GM08714 (cell line): ENCODE data around the gene NDNF.

Experiments
- H3K4me3 ChIP-seq: fragments of 200-500 bp; sonication (Bioruptor generic); 2 replicates; pipeline ENCODE4 v1.5.1; 2014; ENCODE audit warnings: mild to moderate bottlenecking, low read length, inconsistent platforms
- ZNF274 ChIP-seq: IDR thresholded peaks from 2 replicates; pipeline ENCODE4 v1.6.1; 2012; ENCODE audit warnings: mild to moderate bottlenecking, low read depth, low read length

NDNF gene

GRCh38 chr4:121014544-121014943, 57.8 kb downstream of the NDNF start:
- no peak for TF ChIP-seq ZNF274

DNA sequence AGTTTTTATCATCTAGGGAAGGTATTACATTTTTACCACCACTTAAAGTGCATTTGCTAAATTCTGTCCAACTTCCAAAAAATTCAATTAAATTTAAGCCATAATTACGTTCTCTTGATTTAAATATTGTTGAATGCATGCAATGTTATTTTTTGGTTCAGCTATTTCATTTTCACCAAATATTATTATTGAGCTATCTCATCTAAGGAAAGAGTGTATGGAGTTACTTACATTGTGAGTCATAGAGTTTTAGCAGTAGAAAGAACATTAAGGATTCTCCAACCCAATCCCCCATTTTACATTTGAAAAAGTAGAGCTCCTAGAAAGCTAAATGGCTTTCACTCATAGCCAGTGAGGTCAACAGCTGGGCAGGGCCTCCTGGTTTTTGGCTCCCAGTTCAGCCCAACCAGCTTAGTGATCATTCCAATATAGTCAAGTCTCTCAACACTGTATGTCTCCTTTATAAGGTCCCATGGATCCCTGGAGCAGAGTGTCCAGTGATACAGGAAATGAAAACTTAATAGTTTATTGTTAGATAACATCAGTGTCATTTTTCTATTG, 60.5 kb downstream of the NDNF start:
- H3K4me3 ChIP-seq = no peak overlapping the region

More at GRCh38 chr4:121014544-121014943, 57.8 kb downstream of the NDNF start:
- H3K4me3 ChIP-seq = no peak overlapping the region

DNA sequence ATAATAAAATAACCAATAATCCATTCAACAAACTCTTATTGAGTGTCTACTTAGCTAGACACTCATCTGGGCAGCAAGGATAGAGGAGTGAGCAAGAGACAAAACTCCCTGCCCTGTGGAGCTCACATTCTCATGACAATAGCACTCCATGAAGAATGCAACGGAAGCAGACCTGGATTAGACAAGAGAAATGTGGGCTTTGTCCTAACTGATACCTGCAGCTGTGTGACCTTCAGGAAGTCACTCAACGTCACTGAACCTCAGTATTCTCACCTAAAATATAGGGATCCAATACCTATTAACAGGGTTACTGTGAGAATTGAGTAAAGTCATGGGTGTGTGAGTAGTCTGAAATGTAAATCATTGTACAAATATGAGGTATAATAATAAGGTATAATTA, 61.2 kb downstream of the NDNF start:
- TF ChIP-seq ZNF274 = no peak

More for the DNA sequence above, 60.5 kb downstream of the NDNF start:
- TF ChIP-seq ZNF274 = no peak

DNA sequence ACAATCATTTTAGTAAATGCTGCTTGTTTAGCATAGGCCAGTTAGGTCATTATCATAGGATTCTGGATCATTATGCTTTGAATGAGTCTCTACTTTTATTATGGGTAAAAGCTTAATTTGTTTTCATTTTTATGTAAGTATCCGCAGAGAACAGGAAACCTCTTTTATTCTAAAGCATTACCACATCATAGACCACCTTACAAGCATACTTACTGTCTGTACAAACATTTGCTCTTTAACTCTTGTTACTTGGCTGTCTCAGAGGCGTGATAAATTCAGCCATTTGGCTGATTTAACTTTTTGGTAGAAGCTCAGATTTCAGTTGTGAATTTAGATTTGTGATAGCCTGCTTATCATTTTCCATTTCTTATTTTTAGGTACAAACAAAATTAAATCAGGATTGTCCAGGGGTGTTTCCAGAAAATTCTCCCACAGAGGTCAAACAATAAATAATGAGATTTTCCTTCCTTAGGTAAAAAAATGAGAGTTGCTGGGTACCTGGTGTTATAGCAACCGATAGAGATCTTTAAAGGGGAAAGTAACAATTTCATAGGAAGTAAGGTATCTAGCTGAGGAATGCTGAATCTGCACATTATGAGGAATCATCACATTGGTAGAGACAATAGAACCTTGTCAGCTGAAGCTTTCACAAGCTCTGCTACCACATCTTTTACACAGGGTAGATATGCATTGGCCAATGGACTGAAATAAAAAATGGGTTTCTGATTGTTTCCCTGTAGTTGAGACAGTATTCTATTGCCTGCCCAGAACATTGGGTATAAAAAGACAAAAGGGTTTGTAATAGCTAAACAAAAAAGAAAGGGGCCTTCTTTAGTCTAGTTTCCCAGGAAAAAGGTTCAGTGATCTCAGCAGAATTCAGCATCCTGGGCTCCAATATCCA, 62.5 kb downstream of the NDNF start:
- no peak for TF ChIP-seq ZNF274
- H3K4me3 ChIP-seq = no peak overlapping the region

More for the DNA sequence above, 61.2 kb downstream of the NDNF start:
- no peak overlapping the region for H3K4me3 ChIP-seq

DNA sequence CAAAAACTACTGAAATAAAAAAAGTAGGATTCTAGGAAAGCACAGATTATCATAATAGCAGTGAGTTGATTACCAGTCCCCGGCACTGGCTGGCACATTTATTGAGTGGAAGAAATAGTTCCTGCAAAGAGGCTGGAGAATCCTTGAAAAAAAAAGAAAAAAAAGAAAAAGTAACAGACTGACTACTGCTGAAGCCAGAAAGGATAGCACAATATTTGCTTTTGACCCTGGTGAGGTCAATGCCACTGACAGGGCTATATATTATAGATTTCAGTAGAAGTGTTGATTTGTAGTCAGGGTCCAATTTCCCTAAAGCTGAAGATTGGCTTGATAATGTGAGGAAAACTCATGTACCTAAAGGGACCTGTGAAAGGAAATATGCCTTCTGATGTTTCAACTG, 64.7 kb downstream of the NDNF start:
- no peak overlapping the region for H3K4me3 ChIP-seq
- no peak for TF ChIP-seq ZNF274

DNA sequence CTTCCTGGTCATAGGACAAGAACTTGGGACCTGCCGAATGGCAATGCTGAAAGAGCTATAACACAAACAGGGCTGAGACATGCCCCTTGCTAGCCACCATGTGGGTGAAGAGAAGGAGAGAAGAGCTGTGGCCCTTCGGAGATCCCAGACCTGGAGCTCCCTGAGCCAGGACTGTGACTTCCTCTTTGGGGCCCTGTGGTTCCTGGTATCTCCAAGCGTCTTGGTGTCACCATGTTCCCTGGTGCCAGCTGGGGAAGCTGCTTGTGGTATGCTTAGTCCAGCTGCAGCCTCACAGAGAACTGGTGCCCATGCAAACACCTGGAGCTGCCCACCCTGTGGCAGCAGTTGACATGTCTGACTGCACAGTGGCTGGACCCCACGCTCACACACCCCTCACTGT, 68.5 kb downstream of the NDNF start:
- no peak for TF ChIP-seq ZNF274
- no peak overlapping the region for H3K4me3 ChIP-seq

DNA sequence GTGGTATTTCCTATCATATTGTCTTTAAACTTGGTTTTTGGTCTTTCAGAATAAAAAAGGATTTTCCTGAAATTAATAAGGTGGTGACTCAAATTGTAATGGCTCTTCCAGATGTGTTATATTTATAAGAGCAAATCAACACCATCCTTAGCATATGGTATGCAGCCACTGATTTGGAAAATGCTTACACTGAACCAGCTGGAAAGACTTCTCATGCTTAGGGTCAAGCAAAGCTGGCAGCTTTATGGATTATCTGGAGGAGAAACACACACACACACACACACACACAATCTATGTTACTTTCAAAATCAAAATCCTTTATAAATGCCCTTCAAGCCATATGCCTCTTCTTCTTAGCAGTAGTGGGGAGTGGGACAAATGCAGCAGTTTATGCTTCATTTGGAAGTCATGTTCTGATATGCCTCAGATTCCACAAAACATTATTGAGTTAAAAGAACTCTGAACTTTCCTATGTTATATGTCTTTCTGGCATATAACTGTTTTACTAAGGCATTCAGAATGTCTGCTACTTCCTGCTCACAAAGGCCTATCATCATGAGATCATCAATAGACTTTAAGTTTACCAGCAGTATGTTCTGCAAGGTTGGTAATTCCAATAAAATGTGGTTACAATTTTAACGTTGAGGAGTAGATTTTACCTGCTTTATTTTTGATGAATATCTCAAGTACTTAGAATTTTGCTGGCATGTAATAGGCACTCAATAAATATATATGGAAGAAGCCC, 76.9 kb downstream of the NDNF start:
- no peak for TF ChIP-seq ZNF274
- H3K4me3 ChIP-seq = no peak overlapping the region

GRCh38 chr4:120994521-120994920, 77.8 kb downstream of the NDNF start:
- H3K4me3 ChIP-seq = no peak overlapping the region
- no peak for TF ChIP-seq ZNF274

GRCh38 chr4:120991885-120992284, 80.5 kb downstream of the NDNF start:
- TF ChIP-seq ZNF274 = no peak
- no peak overlapping the region for H3K4me3 ChIP-seq

GRCh38 chr4:120990246-120990645, 82.1 kb downstream of the NDNF start:
- no peak for TF ChIP-seq ZNF274
- H3K4me3 ChIP-seq = no peak overlapping the region
